Stimulated activated CD4-positive, alpha-beta T cell treated with anti-CD3 and anti-CD28 coated beads, TNF-alpha, amount 100 ng/mL, for 48 hours (primary cell): ENCODE measurements around the gene CNKSR3.

Experiments
- DNase-seq, 3 donors: peaks; one replicate each; pipeline ENCODE4 v3.0.0-alpha.2; 2020; ENCODE audit warnings: low read depth in 3 of 3

Gene CNKSR3

GRCh38 chr6:154457046-154457713 lies 53.3 kb downstream of the CNKSR3 start:
- DNase-seq: no peak

GRCh38 chr6:154453329-154453728 lies 57.2 kb downstream of the CNKSR3 start:
- no peak for DNase-seq

- no peak for DNase-seq
Observed at GRCh38 chr6:154450498-154450897, 60.0 kb downstream of the CNKSR3 start.

- DNase-seq: no peak
Observed at GRCh38 chr6:154448448-154449096, 61.9 kb downstream of the CNKSR3 start.

GRCh38 chr6:154447954-154448353 lies 62.5 kb downstream of the CNKSR3 start:
- DNase-seq: no peak

GRCh38 chr6:154446984-154447383 lies 63.5 kb downstream of the CNKSR3 start:
- DNase-seq: no peak

GRCh38 chr6:154445417-154445816 lies 65.1 kb downstream of the CNKSR3 start:
- no peak for DNase-seq

- DNase-seq: no peak
Observed at GRCh38 chr6:154441995-154442310, 68.5 kb downstream of the CNKSR3 start.

- DNase-seq: no peak
Observed at GRCh38 chr6:154440422-154441043, 70.0 kb downstream of the CNKSR3 start.

GRCh38 chr6:154440022-154440421 lies 70.5 kb downstream of the CNKSR3 start:
- DNase-seq: no peak

GRCh38 chr6:154438882-154439415 lies 71.5 kb downstream of the CNKSR3 start:
- no peak for DNase-seq

- no peak for DNase-seq
Observed at GRCh38 chr6:154435400-154435945, 75.0 kb downstream of the CNKSR3 start.

- no peak for DNase-seq
Observed at GRCh38 chr6:154434662-154435061, 75.8 kb downstream of the CNKSR3 start.

GRCh38 chr6:154433477-154434241 lies 76.8 kb downstream of the CNKSR3 start:
- no peak for DNase-seq

GRCh38 chr6:154432533-154433476 lies 77.7 kb downstream of the CNKSR3 start:
- no peak for DNase-seq

GRCh38 chr6:154430481-154430919 lies 80.0 kb downstream of the CNKSR3 start:
- no peak for DNase-seq

GRCh38 chr6:154429711-154430110 lies 80.8 kb downstream of the CNKSR3 start:
- DNase-seq: no peak

GRCh38 chr6:154428897-154429296 lies 81.6 kb downstream of the CNKSR3 start:
- no peak for DNase-seq

- no peak for DNase-seq
Observed at GRCh38 chr6:154427446-154427845, 83.0 kb downstream of the CNKSR3 start.

- no peak for DNase-seq
Observed at GRCh38 chr6:154426997-154427396, 83.5 kb downstream of the CNKSR3 start.

GRCh38 chr6:154425034-154425433 lies 85.5 kb downstream of the CNKSR3 start:
- no peak for DNase-seq
